CD4-positive, alpha-beta T cell (primary cell): ENCODE measurements around the gene STARD7. TPM values are rescaled to one million over a fixed set of nuclear protein-coding genes. Genes with fewer than 3 reads are reported as not detected.

Experiments
- ATAC-seq: fragments of 200-7000 bp; cut with Tn5 transposase; one replicate; pipeline ENCODE4 v1.10.0; 2022; ENCODE audit warnings: mild to moderate bottlenecking; ENCODE audit not compliant: poor library complexity
- CTCF ChIA-PET: fragments of 350-600 bp; sonication (Branson Sonifier 250); formaldehyde crosslinking; loops from one replicate; lab custom pipeline; 2021; ENCODE audit warnings: antibody characterized with exemption, inconsistent platforms; lab: Charles Lee
- POLR2A ChIA-PET: fragments of 350-600 bp; sonication (Branson Sonifier 250); formaldehyde crosslinking; loops from one replicate; lab custom pipeline; 2021; ENCODE audit warnings: antibody characterized with exemption, inconsistent platforms; lab: Charles Lee
- DNase-seq, 14 experiments: peaks; one replicate each; pipeline ENCODE4 v3.0.0-alpha.2; 2013 to 2020; ENCODE audit warnings: mixed read lengths in 2 of 14
- H3K27ac ChIP-seq, 2 donors: one replicate each; pipeline versions ENCODE4 v1.5.1 to v1.7.0; 2013; ENCODE audit warnings: low read length in 2 of 2, low read depth in 1 of 2, mild to moderate bottlenecking in 1 of 2
- H3K27me3 ChIP-seq, 2 experiments: 1 replicate in 1 of 2; 2 replicates in 1 of 2; pipeline versions ENCODE4 v1.6.1 to v1.7.0; 2013; ENCODE audit warnings: low read length in 2 of 2, control low read depth in 1 of 2, mild to moderate bottlenecking in 1 of 2, moderate library complexity in 1 of 2; ENCODE audit not compliant: insufficient read depth in 2 of 2, control insufficient read depth in 1 of 2
- H3K36me3 ChIP-seq: one replicate; pipeline ENCODE4 v1.6.1; 2013; ENCODE audit warnings: low read length, control low read depth; ENCODE audit not compliant: insufficient read depth
- H3K4me1 ChIP-seq: one replicate; pipeline ENCODE4 v1.6.1; 2013; ENCODE audit warnings: low read length, control low read depth; ENCODE audit not compliant: insufficient read depth
- H3K4me3 ChIP-seq: one replicate; pipeline ENCODE4 v1.5.1; 2013; ENCODE audit warnings: mild to moderate bottlenecking, low read length, moderate library complexity
- H3K9me3 ChIP-seq, 2 experiments: 1 replicate in 1 of 2; 2 replicates in 1 of 2; pipeline versions ENCODE4 v1.6.1 to v1.7.0; 2013; ENCODE audit warnings: low read length in 2 of 2, mild to moderate bottlenecking in 2 of 2, control low read depth in 1 of 2, moderate library complexity in 1 of 2; ENCODE audit not compliant: control insufficient read depth in 1 of 2, insufficient read depth in 1 of 2
- H3K27ac Mint-ChIP-seq: one replicate; pipeline ENCODE4 v1.8.0; 2020; ENCODE audit warnings: mixed read lengths
- H3K27me3 Mint-ChIP-seq: one replicate; pipeline ENCODE4 v1.8.0; 2021; ENCODE audit warnings: mixed read lengths
- H3K36me3 Mint-ChIP-seq: one replicate; pipeline ENCODE4 v1.8.0; 2021; ENCODE audit warnings: low read depth, mixed read lengths
- H3K4me1 Mint-ChIP-seq: one replicate; pipeline ENCODE4 v1.8.0; 2021; ENCODE audit warnings: low read depth, mixed read lengths
- H3K4me3 Mint-ChIP-seq: one replicate; pipeline ENCODE4 v1.8.0; 2020; ENCODE audit warnings: mild to moderate bottlenecking, mixed read lengths
- H3K9me3 Mint-ChIP-seq: one replicate; pipeline ENCODE4 v1.8.0; 2020; ENCODE audit warnings: mixed read lengths
- intact Hi-C, 2 experiments: fragments of 100-400 bp; cut with DNase I in 1 of 2; cut with micrococcal nuclease in 1 of 2; formaldehyde crosslinking; loops; one replicate each; pipeline versions ENCODE4 v1.15.1 to v1.9.0; 2023 to 2025; cut with DNase I, micrococcal nuclease
- total RNA-seq, 174 experiments: library from RNA in 2 of 174; stranded (reverse) in 2 of 174; gene quantifications; one replicate each; pipeline ENCODE4 v1.2.3 and lab custom pipeline; 2021 to 2026
- TF ChIP-seq, protein P1 (sequence below): fragments of 200-600 bp; IDR thresholded peaks from one replicate; pipeline ENCODE4 v1.8.0; 2022; ENCODE audit warnings: antibody characterized with exemption, mild to moderate bottlenecking

STARD7 gene
- total RNA-seq, 2 experiments from 2014 or later, result 57.4 to 58.6 TPM

DNA sequence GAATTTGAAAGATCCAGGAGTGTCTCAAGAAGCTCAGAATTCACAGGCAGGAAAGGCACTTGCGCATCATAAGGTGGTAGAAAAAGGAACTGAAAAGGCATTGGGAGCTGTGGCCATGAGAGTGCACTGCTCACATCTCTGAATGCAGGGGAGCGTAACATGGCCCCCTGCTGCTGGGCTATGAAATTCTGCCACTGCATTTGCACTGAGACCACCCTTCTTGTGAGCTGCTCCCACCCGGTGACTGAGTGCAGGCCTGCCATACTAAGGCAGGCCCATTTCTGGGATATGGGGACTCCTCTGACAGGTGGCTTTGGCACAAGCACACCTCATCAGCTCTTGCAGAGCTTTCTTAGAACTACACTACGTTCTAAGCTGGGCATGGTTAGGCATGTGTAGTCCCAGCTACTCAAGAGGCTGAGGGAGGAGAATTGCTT, 25.3 kb upstream of the STARD7 start:
- Histone ChIP-seq H3K4me1 (no peaks in the 10 kb centered on the region), H3K27ac (no peak overlapping the region), H3K4me3 (no peak overlapping the region), H3K9me3 (no peaks in the 10 kb centered on the region), H3K27me3 (no peaks in the 10 kb centered on the region), H3K36me3 (no peaks in the 10 kb centered on the region)
- ChIA-PET POLR2A (no interaction called here), CTCF (no interaction called here)
- intact Hi-C loops, result no loop called here
- Mint-ChIP-seq H3K4me1 (no peaks in the 10 kb centered on the region), H3K27me3 (no peaks in the 10 kb centered on the region), H3K36me3 (no peaks in the 10 kb centered on the region), H3K9me3 (no peaks in the 10 kb centered on the region), H3K4me3 (no peak overlapping the region), H3K27ac (no peak overlapping the region)
- no peak for ATAC-seq
- no peak for DNase-seq
- TF ChIP-seq, protein P1, sequence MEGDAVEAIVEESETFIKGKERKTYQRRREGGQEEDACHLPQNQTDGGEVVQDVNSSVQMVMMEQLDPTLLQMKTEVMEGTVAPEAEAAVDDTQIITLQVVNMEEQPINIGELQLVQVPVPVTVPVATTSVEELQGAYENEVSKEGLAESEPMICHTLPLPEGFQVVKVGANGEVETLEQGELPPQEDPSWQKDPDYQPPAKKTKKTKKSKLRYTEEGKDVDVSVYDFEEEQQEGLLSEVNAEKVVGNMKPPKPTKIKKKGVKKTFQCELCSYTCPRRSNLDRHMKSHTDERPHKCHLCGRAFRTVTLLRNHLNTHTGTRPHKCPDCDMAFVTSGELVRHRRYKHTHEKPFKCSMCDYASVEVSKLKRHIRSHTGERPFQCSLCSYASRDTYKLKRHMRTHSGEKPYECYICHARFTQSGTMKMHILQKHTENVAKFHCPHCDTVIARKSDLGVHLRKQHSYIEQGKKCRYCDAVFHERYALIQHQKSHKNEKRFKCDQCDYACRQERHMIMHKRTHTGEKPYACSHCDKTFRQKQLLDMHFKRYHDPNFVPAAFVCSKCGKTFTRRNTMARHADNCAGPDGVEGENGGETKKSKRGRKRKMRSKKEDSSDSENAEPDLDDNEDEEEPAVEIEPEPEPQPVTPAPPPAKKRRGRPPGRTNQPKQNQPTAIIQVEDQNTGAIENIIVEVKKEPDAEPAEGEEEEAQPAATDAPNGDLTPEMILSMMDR, result no peak

DNA sequence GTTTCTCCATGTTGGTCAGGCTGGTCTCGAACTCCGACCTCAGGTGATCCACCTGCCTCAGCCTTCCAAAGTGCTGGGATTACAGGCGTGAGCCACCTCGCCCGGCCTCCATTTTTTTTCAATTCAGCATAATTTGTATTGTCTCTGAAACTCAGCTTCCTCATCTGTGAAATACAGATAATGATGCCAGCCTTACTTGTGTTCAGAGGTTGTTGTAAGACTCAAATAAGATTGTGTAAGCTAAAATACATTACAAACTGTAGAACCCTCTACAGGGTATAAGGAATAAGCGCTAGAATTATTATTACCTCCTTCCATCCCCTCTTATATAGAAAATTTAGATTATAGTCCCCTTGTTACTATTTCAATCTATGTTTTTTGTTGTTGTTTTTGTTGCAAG, 24.8 kb upstream of the STARD7 start:
- DNase-seq (no peak), ATAC-seq (no peak)
- H3K9me3 Mint-ChIP-seq, result no peaks in the 10 kb centered on the region
- no peaks in the 10 kb centered on the region for H3K27me3 Mint-ChIP-seq
- H3K27ac ChIP-seq, result no peak overlapping the region
- ChIA-PET POLR2A (no interaction called here), CTCF (no interaction called here)
- no peaks in the 10 kb centered on the region for H3K36me3 ChIP-seq
- intact Hi-C loops, result no loop called here
- H3K36me3 Mint-ChIP-seq, result no peaks in the 10 kb centered on the region
- H3K4me1 Mint-ChIP-seq, result no peaks in the 10 kb centered on the region
- no peak overlapping the region for H3K27ac Mint-ChIP-seq
- H3K4me1 ChIP-seq, result no peaks in the 10 kb centered on the region
- no peaks in the 10 kb centered on the region for H3K27me3 ChIP-seq
- no peak overlapping the region for H3K4me3 Mint-ChIP-seq
- no peak overlapping the region for H3K4me3 ChIP-seq
- TF ChIP-seq, protein P1, result no peak
- no peaks in the 10 kb centered on the region for H3K9me3 ChIP-seq

DNA sequence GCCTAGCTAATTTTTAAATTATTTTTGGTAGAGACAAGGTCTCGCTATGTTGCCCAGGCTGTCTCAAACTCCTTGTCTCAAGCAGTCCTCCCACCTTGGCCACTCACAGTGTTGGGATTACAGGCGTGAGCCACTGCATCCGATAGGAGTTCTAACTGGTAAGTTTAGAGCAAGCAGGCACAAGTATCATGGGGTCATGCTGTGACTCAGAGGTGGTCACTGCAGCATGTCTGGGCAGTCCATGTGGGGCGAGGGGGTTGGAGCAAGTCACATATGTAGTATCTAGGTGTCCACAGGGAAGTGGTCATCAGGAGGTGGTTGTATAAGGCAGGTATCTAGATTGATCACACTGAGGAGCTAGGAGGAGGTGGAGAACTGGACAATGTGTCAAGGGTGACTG, 22.7 kb upstream of the STARD7 start:
- DNase-seq, result no peak
- no peak overlapping the region for H3K4me3 Mint-ChIP-seq
- Histone ChIP-seq H3K4me1 (no peaks in the 10 kb centered on the region), H3K9me3 (no peaks in the 10 kb centered on the region), H3K27ac (no peak overlapping the region), H3K36me3 (no peaks in the 10 kb centered on the region), H3K4me3 (no peak overlapping the region), H3K27me3 (no peaks in the 10 kb centered on the region)
- no peaks in the 10 kb centered on the region for H3K27me3 Mint-ChIP-seq
- no peaks in the 10 kb centered on the region for H3K9me3 Mint-ChIP-seq
- no peak for ATAC-seq
- CTCF ChIA-PET, result no interaction called here
- intact Hi-C loops, result no loop called here
- H3K27ac Mint-ChIP-seq, result no peak overlapping the region
- no peaks in the 10 kb centered on the region for H3K36me3 Mint-ChIP-seq
- TF ChIP-seq, protein P1, result no peak
- POLR2A ChIA-PET, result interaction anchor here (1.5 kb wide), 1 partner anchor 10 kb away, joined by 3 read pairs; no protein-coding TSS in a partner anchor
- no peaks in the 10 kb centered on the region for H3K4me1 Mint-ChIP-seq
